GM12801 (cell line): Measurements from ENCODE around the gene PTPN13.

ENCODE experiments used
- TF ChIP-seq, protein P1 (sequence below): IDR thresholded peaks from one replicate; pipeline ENCODE4 v1.5.1; 2011; ENCODE audit warnings: control low read depth; ENCODE audit not compliant: insufficient read length; ENCODE audit errors: extremely low read depth

Gene PTPN13

GRCh38 chr4:86611757-86612156 is 17.6 kb downstream of the PTPN13 start:
- TF ChIP-seq, protein P1, sequence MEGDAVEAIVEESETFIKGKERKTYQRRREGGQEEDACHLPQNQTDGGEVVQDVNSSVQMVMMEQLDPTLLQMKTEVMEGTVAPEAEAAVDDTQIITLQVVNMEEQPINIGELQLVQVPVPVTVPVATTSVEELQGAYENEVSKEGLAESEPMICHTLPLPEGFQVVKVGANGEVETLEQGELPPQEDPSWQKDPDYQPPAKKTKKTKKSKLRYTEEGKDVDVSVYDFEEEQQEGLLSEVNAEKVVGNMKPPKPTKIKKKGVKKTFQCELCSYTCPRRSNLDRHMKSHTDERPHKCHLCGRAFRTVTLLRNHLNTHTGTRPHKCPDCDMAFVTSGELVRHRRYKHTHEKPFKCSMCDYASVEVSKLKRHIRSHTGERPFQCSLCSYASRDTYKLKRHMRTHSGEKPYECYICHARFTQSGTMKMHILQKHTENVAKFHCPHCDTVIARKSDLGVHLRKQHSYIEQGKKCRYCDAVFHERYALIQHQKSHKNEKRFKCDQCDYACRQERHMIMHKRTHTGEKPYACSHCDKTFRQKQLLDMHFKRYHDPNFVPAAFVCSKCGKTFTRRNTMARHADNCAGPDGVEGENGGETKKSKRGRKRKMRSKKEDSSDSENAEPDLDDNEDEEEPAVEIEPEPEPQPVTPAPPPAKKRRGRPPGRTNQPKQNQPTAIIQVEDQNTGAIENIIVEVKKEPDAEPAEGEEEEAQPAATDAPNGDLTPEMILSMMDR: no peak

DNA sequence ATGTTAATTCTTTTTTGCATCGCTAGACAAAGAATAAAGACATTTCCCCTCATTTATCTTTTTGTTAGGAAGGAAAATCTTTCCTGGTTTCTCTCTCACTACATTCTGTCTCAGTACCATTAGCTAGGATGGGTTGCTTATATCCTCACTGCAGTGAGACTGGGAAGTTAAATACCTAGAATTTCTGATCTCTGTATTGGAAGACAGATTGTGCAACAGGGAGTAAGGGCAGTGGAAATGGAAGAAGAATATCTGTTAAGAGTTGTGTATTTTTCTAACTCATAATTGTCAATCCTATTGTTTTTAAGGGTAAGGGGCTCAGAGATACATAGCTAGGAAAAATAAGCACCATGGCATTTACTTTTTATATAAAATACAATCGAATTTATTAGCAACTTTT is 19.6 kb downstream of the PTPN13 start:
- TF ChIP-seq, protein P1: no peak

- TF ChIP-seq, protein P1: no peak
Observed at GRCh38 chr4:86614865-86615264, 20.8 kb downstream of the PTPN13 start.

- TF ChIP-seq, protein P1: no peak
Observed at GRCh38 chr4:86615501-86615900, 21.4 kb downstream of the PTPN13 start.

DNA sequence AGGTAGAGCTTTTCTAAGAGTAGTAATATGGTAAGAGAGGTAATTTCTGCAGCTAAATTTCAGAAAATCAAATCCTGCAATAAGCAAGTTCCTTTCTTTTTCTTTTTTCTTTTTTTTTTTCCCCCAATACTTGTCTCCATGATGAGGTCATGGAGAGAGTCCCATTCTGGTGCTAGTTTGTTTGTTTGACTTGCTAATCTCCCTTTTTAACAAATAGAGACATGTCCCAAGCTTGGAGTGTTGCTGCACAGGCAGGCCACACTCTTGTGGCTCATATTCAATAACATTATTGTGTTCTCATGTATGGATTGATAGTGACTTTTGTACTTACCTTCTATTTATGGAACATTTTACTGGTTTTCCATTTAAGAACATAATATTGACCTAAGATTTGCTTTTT is 25.5 kb downstream of the PTPN13 start:
- TF ChIP-seq, protein P1: no peak

GRCh38 chr4:86621435-86621834 is 27.3 kb downstream of the PTPN13 start:
- TF ChIP-seq, protein P1: no peak

- TF ChIP-seq, protein P1: no peak
Observed at GRCh38 chr4:86626066-86626465, 32.0 kb downstream of the PTPN13 start.
